GM21619 (cell line): ENCODE measurements around the gene DRAM2.
A peak's percentile ranks its signal among the peaks of the same experiment; 100 is the strongest.

Experiments
- ATAC-seq: cut with Tn5 transposase; IDR thresholded peaks from one replicate; pipeline ENCODE4 v1.9.1; 2021; ENCODE audit not compliant: unreplicated experiment

DRAM2 gene

DNA sequence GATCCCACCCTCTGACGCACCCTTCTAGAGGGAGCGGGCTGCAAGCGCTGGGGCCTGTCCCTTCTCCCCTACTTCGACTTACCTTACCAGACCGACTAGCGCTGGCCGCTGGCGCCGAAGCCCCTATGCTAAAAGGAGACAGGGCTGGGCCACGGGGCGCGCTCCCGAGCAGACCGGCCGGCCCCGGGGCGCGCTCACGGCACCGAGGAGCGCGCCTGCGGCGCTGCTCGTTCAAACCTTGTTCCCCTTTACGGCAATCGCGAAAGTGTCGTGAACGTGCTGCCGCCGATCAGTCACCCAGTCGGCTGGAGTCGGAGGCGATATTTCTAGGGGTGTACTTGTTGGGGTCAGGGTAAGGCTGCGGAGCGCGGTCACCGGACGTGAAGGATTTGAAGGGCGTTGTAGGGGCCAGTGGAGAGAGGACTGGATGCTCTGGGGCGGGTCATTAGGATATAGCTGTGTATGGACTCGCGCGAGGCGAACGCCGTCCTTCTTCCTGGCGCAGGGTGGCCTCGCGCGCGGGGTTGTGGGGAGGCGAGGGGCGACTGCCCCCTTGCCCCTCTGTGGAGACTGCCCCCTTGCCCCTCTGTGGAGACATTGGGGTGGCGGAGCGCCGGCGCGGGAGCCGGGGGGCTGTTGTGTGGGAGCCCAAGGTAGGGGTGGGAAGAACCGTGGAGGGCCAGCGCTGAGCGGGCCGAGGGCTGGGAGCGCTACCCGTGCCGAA is at the start of gene DRAM2, which contains the start of gene CEPT1:
TSS of gene DRAM2 (minus strand) at position 138 of the 724 bp plus-strand sequence. CDS start 8,539 bp downstream, outside the sequence.
TSS of gene CEPT1 (plus strand) at position 268 of the 724 bp plus-strand sequence. CDS start 7,492 bp downstream, outside the sequence.
- ATAC-seq = peak; percentile 62

GRCh38 chr1:111184663-111185062 is 44.8 kb upstream of the DRAM2 start:
- no peak for ATAC-seq

GRCh38 chr1:111183308-111184069 is 43.6 kb upstream of the DRAM2 start:
- no peak for ATAC-seq

DNA sequence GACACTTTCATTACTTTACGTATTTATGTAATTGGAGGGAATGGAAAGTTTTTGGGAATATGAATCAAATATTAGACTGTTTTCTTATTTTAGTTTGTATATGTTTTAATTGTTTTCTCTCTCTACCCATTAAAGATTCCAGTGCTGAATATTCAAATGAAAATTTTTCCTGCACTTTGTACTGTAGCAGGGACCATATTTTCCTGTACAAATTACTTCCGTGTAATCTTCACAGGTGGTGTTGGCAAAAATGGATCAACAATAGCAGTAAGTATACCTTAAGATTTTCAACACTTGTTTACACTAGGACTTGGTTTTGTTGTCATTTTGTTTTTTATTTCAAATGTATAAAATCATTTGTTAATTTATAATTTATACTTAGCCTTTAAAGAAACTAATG is 42.2 kb upstream of the DRAM2 start:
- ATAC-seq = no peak

DNA sequence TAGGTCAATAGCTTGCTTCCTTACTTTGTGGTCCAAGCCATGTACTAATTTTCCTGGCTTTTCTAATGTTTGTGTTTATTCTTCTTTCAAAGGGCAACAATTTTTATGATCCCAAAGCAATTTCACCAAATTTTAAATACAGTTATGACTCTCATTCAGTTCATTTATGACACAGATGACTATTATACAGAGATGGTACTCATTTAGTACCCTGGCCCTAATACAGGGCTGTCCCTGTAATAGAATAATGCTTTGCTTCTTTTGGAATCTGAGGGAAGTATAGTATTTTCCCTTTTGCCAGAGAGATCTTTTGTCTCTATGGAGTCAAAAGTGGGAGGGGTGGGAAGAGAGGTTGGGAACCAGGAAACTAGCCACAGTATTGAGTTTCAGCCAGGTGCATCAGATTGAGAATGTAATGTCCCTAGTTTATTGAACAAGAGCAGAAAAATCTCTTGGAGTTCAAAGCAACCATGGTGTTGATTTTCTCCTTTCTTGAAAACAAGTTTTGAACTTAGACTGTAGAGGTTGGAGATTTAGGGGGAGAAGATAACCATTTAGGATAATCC is 40.2 kb upstream of the DRAM2 start:
- ATAC-seq = no peak

- peak; percentile 52 for ATAC-seq
Measured at GRCh38 chr1:111176678-111177077, 36.8 kb upstream of the DRAM2 start.

DNA sequence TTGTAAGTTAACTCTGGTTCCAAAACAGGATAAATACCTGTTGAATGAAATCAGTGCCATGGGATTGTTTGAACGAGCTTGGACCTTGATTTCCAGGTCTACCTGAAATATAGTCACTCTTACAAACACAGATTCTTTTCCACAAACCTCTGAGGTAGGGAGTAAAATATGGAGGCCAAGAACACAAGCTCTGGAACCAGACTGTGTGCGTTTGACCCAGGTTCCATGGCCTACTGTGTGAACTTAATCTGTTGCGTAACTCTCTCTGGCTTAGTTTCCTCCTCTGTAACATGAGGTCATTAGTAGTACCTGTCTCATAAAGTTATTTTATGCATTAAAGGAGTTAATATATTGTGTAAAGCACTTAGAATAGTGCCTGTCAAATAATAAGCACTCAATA is 35.5 kb upstream of the DRAM2 start:
- no peak for ATAC-seq

GRCh38 chr1:111174070-111174469 is 34.2 kb upstream of the DRAM2 start:
- no peak for ATAC-seq

DNA sequence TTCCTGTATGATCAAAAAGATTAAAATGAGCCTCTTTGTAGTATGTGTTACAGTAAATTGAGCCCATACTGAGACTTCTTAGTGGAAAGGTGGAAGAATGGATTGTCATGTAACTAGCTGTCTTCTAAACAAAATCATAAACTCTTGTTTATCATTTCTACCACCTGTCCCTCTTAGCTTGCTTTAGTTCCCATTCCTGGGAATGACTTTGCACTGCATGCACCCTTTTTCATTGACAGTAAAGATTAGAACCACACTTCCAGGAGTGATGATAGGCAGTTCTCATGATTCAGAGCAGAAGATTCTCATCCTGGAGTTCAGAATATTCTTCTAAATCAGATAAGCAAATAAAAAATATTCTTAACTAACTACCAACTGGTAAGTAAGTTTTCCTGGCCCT is 32.6 kb upstream of the DRAM2 start:
- ATAC-seq = no peak

- ATAC-seq = no peak
Measured at GRCh38 chr1:111164151-111164550, 24.3 kb upstream of the DRAM2 start.

- ATAC-seq = no peak
Measured at GRCh38 chr1:111163363-111163762, 23.5 kb upstream of the DRAM2 start.

DNA sequence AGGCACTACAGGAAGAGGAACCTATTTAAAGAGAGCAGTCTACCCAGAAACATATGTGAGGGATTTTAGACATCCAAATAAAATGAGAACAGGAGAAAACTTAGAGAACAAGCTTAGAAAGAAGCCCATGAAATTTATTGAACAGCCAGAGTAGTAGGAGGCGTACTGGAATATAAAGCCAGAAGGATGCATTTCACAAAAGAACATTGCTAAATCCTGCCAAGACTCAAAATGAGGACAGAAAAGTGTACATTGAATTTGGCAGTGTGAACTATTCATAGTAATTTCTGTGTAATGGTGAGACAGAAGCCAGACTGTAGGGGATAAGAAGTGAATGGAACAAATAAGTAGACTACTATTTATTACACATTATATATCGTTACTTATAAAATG is 22.6 kb upstream of the DRAM2 start:
- no peak for ATAC-seq

- ATAC-seq = no peak
Measured at GRCh38 chr1:111161843-111162487, 22.1 kb upstream of the DRAM2 start.

DNA sequence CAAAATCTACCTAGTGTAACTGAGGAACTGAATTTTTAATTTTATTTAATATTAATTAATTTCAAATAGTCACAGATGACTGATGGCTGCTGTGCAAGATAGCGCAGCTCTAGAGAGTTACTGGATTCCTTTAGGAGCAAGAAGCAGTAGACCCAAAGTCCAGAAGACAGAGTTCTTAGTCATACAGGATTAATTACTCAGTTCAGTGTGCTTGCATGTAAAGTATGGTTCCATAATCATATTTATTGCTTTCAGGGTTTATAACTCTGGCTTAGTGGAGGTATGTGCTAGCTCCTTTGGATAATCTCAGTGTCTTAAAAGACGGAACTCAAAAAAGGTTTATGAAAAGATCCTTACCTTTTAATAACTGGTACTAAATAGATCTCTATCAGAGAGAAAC is 17.5 kb upstream of the DRAM2 start:
- ATAC-seq = no peak

- ATAC-seq = no peak
Measured at GRCh38 chr1:111154021-111154999, 14.4 kb upstream of the DRAM2 start.

GRCh38 chr1:111151838-111152237 is 11.9 kb upstream of the DRAM2 start:
- no peak for ATAC-seq

GRCh38 chr1:111148376-111148881 is 8.5 kb upstream of the DRAM2 start:
- no peak for ATAC-seq

DNA sequence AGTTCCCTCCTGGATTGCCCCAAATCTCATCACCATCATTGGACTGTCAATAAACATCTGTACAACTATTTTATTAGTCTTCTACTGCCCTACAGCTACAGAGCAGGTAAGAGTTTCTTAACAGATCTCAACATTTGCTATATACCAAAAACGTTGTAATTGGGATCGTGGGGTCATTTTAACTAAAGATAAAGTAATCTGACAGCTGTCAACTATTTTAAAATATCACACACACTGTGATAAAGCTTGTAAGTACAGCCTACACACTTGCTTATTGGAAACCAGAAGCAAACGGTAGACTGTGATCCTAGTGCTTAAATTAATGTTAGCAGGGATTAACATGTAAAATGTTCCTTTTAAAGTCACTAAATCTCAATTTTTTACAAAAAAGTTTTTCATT is 8.1 kb upstream of the DRAM2 start:
- no peak for ATAC-seq

- ATAC-seq = no peak
Measured at GRCh38 chr1:111145963-111146768, 6.3 kb upstream of the DRAM2 start.
